Activated CD8-positive, alpha-beta T cell treated with anti-CD3 and anti-CD28 coated beads, Interleukin-2, amount 10 ng/mL, durations not matched to agents 7 days and 5 days (primary cell): Measurements from ENCODE around the gene DDI2. TPM values are rescaled to one million over a fixed set of nuclear protein-coding genes. Genes with fewer than 3 reads are reported as not detected.
"Not testable (repeated sequence)": the region's sequence is repeated elsewhere in the genome, so short reads cannot be mapped to it uniquely, and the experiment has no call there.

Source experiments
- ATAC-seq: fragments of 150-1000 bp; cut with Tn5 transposase; one replicate; pipeline ENCODE4 v1.10.0; 2021; ENCODE audit warnings: moderate library complexity
- CTCF ChIA-PET: fragments of 350-600 bp; sonication (Branson Sonifier 250); formaldehyde crosslinking; loops from one replicate; lab custom pipeline; 2021; ENCODE audit warnings: antibody characterized with exemption; lab: Charles Lee
- POLR2A ChIA-PET: fragments of 350-600 bp; sonication (Branson Sonifier 250); formaldehyde crosslinking; loops from one replicate; lab custom pipeline; 2021; ENCODE audit warnings: antibody characterized with exemption; lab: Charles Lee
- DNase-seq: peaks from one replicate; pipeline ENCODE4 v3.0.0-alpha.2; 2020
- H3K27ac Mint-ChIP-seq: one replicate; pipeline ENCODE4 v1.8.0; 2021; ENCODE audit warnings: mild to moderate bottlenecking, mixed read lengths
- H3K27me3 Mint-ChIP-seq: one replicate; pipeline ENCODE4 v1.8.0; 2021; ENCODE audit warnings: low read depth, mixed read lengths
- H3K36me3 Mint-ChIP-seq: one replicate; pipeline ENCODE4 v1.8.0; 2021; ENCODE audit warnings: low read depth, mixed read lengths
- H3K4me1 Mint-ChIP-seq: one replicate; pipeline ENCODE4 v1.8.0; 2021; ENCODE audit warnings: low read depth, mixed read lengths
- H3K4me3 Mint-ChIP-seq: one replicate; pipeline ENCODE4 v1.8.0; 2021; ENCODE audit warnings: mild to moderate bottlenecking, mixed read lengths
- H3K9me3 Mint-ChIP-seq: one replicate; pipeline ENCODE4 v1.8.0; 2022; ENCODE audit warnings: mixed read lengths; ENCODE audit not compliant: insufficient read depth
- total RNA-seq, 2 experiments: library from RNA; stranded (reverse); gene quantifications; one replicate each; pipeline ENCODE4 v1.2.3, GENCODE V29; 2021

The DDI2 gene
- total RNA-seq, 2 experiments from 2014 or later = 28.8 to 31.1 TPM

- Mint-ChIP-seq H3K36me3 (peaks cover 50% of the 10 kb centered on the region), H3K9me3 (no peaks in the 10 kb centered on the region), H3K27me3 (no peaks in the 10 kb centered on the region), H3K4me3 (no peak overlapping the region), H3K4me1 (no peaks in the 10 kb centered on the region), H3K27ac (peak overlapping the region; percentile 20)
- POLR2A ChIA-PET = no interaction called here
- no peak for DNase-seq
- ATAC-seq = no peak
- CTCF ChIA-PET = no interaction called here
Observed at GRCh38 chr1:15649937-15650336, 32.7 kb downstream of the DDI2 start.

DNA sequence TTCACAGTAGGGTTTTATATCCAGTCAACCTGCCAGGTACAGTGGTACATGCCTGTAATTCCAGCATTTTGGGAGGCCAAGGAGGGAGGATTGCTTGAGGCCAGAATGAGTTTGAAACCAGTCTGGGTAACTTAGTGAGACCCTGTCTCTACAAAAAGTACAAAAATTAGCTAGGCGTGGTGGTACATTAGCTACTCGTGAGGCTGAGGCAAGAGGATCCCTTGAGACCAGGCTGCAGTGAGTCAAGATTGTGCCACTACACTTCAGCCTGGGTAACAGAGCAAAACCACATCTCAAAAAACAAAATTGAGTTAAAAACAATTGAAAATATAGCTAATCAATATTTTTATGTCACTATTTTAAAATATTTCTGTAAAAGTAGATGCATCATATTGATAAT is 33.2 kb downstream of the DDI2 start:
- DNase-seq = no peak
- Mint-ChIP-seq H3K4me3 (no peak overlapping the region), H3K36me3 (peaks cover 47% of the 10 kb centered on the region), H3K9me3 (no peaks in the 10 kb centered on the region), H3K4me1 (peaks cover 2% of the 10 kb centered on the region), H3K27me3 (no peaks in the 10 kb centered on the region), H3K27ac (no peak overlapping the region)
- ChIA-PET POLR2A (no interaction called here), CTCF (no interaction called here)
- ATAC-seq = no peak

DNA sequence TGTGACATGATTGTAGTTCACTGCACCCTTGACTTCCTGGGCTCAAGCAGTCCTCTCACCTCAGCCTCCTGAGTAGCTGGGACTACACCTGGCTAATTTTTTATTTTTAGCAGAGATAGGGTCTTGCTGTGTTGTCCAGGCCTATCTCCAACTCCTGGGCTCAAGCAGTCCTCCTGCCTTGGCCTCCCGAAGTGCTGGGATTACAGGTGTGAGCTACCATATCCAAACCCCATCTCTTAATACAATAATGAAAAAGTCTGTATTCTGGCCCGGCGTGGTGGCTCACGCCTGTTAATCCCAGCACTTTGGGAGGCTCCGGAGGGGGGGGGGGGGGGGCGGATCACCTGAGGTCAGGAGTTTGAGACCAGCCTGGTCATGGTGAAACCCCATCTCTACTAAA is 34.9 kb downstream of the DDI2 start:
- H3K4me1 Mint-ChIP-seq, H3K27ac Mint-ChIP-seq, CTCF ChIA-PET, H3K9me3 Mint-ChIP-seq, H3K27me3 Mint-ChIP-seq, DNase-seq, ATAC-seq, H3K4me3 Mint-ChIP-seq, POLR2A ChIA-PET: not testable (repeated sequence)
- peaks cover 49% of the 10 kb centered on the region for H3K36me3 Mint-ChIP-seq

- POLR2A ChIA-PET = interaction anchor here (1.6 kb wide), 1 partner anchor 15 kb away, joined by 3 read pairs; no protein-coding TSS in a partner anchor
- peaks cover 47% of the 10 kb centered on the region for H3K36me3 Mint-ChIP-seq
- ATAC-seq (no peak), DNase-seq (no peak)
- no peak overlapping the region for H3K27ac Mint-ChIP-seq
- CTCF ChIA-PET = interaction anchor here (0.7 to 1.0 kb wide), 2 partner anchors 32 to 43 kb away, joined by 3 to 4 read pairs; no protein-coding TSS in a partner anchor
- no peak overlapping the region for H3K4me3 Mint-ChIP-seq
- H3K9me3 Mint-ChIP-seq = no peaks in the 10 kb centered on the region
- peaks cover 2% of the 10 kb centered on the region for H3K4me1 Mint-ChIP-seq
- H3K27me3 Mint-ChIP-seq = no peaks in the 10 kb centered on the region
Observed at GRCh38 chr1:15654091-15654690, 36.9 kb downstream of the DDI2 start.

DNA sequence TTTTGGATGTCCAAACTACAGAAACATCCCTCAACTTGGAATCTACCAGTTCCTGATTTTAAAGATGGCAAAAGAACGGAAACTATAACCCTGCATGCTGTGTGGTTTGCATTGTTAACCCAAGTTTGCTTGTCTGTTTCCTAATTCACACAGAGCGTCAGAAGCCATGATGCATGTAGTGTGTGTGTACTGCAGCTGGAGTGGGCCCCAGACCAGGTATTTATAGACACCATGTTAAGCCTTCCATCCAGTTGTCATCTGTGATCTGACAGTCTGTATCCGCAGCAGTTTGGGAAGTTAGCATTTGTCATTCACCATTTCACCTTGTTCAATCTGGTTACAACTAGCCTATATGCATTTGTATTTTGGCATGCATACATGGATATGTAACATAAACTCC is 39.2 kb downstream of the DDI2 start:
- peaks cover 56% of the 10 kb centered on the region for H3K36me3 Mint-ChIP-seq
- peaks cover 2% of the 10 kb centered on the region for H3K4me1 Mint-ChIP-seq
- ATAC-seq (no peak), DNase-seq (no peak)
- POLR2A ChIA-PET = no interaction called here
- H3K4me3 Mint-ChIP-seq = no peak overlapping the region
- no peak overlapping the region for H3K27ac Mint-ChIP-seq
- no peaks in the 10 kb centered on the region for H3K9me3 Mint-ChIP-seq
- no peaks in the 10 kb centered on the region for H3K27me3 Mint-ChIP-seq
- CTCF ChIA-PET = no interaction called here

GRCh38 chr1:15657021-15657420 is 39.8 kb downstream of the DDI2 start:
- H3K4me3 Mint-ChIP-seq = no peak overlapping the region
- no peaks in the 10 kb centered on the region for H3K27me3 Mint-ChIP-seq
- ATAC-seq (no peak), DNase-seq (no peak)
- peaks cover 2% of the 10 kb centered on the region for H3K4me1 Mint-ChIP-seq
- CTCF ChIA-PET = no interaction called here
- no peak overlapping the region for H3K27ac Mint-ChIP-seq
- no peaks in the 10 kb centered on the region for H3K9me3 Mint-ChIP-seq
- H3K36me3 Mint-ChIP-seq = peaks cover 54% of the 10 kb centered on the region
- POLR2A ChIA-PET = no interaction called here

- ATAC-seq = no peak
- no peak for DNase-seq
- CTCF ChIA-PET = interaction anchor here (1.0 kb wide), 1 partner anchor 9 kb away, joined by 3 read pairs; no protein-coding TSS in a partner anchor
- H3K36me3 Mint-ChIP-seq = peaks cover 55% of the 10 kb centered on the region
- H3K27me3 Mint-ChIP-seq = no peaks in the 10 kb centered on the region
- no peaks in the 10 kb centered on the region for H3K9me3 Mint-ChIP-seq
- no peak overlapping the region for H3K27ac Mint-ChIP-seq
- no peak overlapping the region for H3K4me3 Mint-ChIP-seq
- POLR2A ChIA-PET = no interaction called here
- H3K4me1 Mint-ChIP-seq = peaks cover under 1% of the 10 kb centered on the region
Observed at GRCh38 chr1:15660151-15660550, 42.9 kb downstream of the DDI2 start.

DNA sequence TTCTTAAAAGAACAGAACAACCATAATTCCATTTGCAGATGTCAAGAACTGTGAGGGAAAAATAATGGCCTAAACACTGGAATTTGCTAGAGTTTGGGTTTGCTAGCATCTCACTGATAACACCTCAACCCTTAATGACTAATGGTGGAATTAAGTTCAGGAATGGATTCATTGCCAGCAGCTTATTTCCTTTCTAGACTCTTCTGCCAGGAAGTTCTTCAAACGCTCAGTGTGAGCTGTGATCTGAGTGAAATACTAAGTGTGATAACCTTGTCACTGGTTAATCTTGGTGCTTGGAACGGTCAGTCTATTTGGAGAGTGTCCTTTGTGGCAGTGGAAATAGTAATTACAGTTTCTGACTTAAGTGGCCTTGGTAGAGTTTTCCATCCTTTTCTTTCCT is 45.2 kb downstream of the DDI2 start:
- H3K27ac Mint-ChIP-seq = no peak overlapping the region
- H3K4me1 Mint-ChIP-seq = no peaks in the 10 kb centered on the region
- DNase-seq = no peak
- H3K9me3 Mint-ChIP-seq = no peaks in the 10 kb centered on the region
- H3K36me3 Mint-ChIP-seq = peaks cover 41% of the 10 kb centered on the region
- H3K4me3 Mint-ChIP-seq = no peak overlapping the region
- ATAC-seq = no peak
- POLR2A ChIA-PET = no interaction called here
- H3K27me3 Mint-ChIP-seq = no peaks in the 10 kb centered on the region
- CTCF ChIA-PET = no interaction called here

DNA sequence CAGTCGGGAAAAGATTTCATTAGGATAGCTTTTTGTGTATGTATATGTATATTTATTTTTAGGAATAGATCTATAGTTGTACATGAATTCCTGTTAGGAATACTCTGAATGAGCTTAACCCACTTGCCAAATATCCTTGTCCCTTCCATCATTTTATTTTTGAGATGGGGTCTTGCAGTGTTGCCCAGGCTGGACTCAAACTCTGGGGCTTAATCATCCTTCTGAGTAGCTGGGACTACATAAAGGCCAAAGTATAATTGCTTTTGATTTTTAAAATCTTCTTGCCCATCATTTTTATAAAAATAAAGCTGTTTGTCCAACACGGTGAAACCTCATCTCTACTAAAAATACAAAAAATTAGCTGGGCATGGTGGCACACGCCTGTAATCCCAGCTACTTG is 46.7 kb downstream of the DDI2 start:
- ChIA-PET CTCF (interaction anchor here (1.2 kb wide), 1 partner anchor 131 kb away, joined by 3 read pairs; no protein-coding TSS in a partner anchor), POLR2A (no interaction called here)
- peaks cover 36% of the 10 kb centered on the region for H3K36me3 Mint-ChIP-seq
- H3K27me3 Mint-ChIP-seq = no peaks in the 10 kb centered on the region
- no peak for ATAC-seq
- H3K27ac Mint-ChIP-seq = no peak overlapping the region
- H3K4me1 Mint-ChIP-seq = no peaks in the 10 kb centered on the region
- no peaks in the 10 kb centered on the region for H3K9me3 Mint-ChIP-seq
- no peak for DNase-seq
- no peak overlapping the region for H3K4me3 Mint-ChIP-seq

DNA sequence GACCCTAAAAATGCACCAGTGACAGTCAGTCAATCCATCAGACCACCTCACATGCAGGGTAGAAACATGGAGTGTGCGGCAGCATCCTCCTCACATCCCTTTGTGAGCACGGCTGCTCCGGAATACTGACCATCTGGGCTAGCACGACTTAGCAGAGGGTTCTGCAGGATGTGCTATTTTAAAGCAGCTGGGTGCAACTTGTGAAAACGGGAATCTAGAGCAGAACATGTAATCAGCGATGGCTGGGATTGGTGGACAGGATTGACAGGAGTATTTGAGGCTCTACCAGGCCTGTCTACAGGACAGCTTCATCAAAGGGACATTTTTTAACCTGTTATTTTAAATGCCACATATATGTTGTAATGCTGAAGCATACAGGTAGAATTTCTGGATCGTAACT is 50.1 kb downstream of the DDI2 start:
- DNase-seq = no peak
- Mint-ChIP-seq H3K4me1 (no peaks in the 10 kb centered on the region), H3K4me3 (no peak overlapping the region), H3K36me3 (peaks cover 7% of the 10 kb centered on the region), H3K27me3 (no peaks in the 10 kb centered on the region), H3K27ac (no peak overlapping the region), H3K9me3 (no peaks in the 10 kb centered on the region)
- no peak for ATAC-seq
- ChIA-PET POLR2A (no interaction called here), CTCF (no interaction called here)

DNA sequence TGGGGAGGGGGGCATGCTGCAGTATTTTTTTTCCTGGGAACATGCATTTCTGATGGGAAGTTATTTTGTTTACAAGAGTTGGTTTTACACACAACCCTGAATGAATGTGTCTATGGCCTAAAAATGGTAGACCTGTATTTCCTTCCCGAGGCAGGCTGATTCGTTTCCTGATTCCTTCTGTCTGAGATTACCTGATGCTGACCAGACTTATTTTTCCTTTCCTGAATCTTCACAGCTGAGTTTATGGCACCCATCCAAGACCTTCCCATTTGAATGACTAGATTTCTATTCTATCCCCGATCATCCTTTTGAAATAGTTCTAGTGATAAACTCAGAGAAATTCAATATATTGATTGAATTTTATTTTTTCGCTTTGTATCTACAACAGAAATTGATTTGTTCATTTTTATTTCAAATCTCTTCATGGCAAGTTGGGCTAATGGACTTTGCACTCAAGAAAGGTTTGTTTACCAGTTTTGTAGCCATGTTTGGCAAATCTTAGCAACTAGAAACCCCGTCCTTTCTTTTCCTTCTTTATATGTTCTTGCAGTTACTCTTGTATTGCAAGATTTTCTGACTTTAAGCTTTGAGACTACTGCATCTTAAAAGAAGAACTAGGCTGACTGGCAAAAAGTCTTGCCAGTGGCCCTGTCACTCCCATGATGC is 51.0 kb downstream of the DDI2 start:
- H3K27me3 Mint-ChIP-seq = no peaks in the 10 kb centered on the region
- H3K4me1 Mint-ChIP-seq = no peaks in the 10 kb centered on the region
- POLR2A ChIA-PET = no interaction called here
- no peaks in the 10 kb centered on the region for H3K9me3 Mint-ChIP-seq
- CTCF ChIA-PET = no interaction called here
- H3K36me3 Mint-ChIP-seq = peaks cover 1% of the 10 kb centered on the region
- H3K4me3 Mint-ChIP-seq = no peak overlapping the region
- no peak overlapping the region for H3K27ac Mint-ChIP-seq
- ATAC-seq (no peak), DNase-seq (no peak)

DNA sequence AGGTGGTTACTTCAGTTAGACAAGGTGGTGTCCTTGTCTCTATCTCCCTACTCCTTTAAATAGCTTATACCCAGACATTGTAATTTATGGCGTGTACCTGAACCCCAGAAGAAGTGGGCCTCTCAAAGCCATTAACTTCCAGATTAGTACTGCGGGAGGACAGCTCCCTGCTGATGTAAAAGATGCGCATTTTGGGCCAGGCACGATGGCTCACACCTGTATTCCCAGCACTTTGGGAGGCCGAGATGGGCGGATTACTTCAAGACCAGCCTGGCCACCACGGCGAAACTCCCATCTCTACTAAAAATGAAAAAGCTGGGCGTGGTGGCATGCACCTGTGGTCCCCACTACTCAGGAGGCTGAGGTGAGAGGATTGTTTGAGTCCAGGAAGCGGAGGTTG is 51.8 kb downstream of the DDI2 start:
- ChIA-PET CTCF (interaction anchor here (0.8 kb wide), 1 partner anchor 9 kb away, joined by 3 read pairs; no protein-coding TSS in a partner anchor), POLR2A (interaction anchor here (0.8 kb wide), 1 partner anchor 16 kb away, joined by 3 read pairs; no protein-coding TSS in a partner anchor)
- H3K4me1 Mint-ChIP-seq = no peaks in the 10 kb centered on the region
- H3K27me3 Mint-ChIP-seq = no peaks in the 10 kb centered on the region
- DNase-seq = no peak
- no peak overlapping the region for H3K4me3 Mint-ChIP-seq
- no peaks in the 10 kb centered on the region for H3K9me3 Mint-ChIP-seq
- no peak for ATAC-seq
- no peaks in the 10 kb centered on the region for H3K36me3 Mint-ChIP-seq
- H3K27ac Mint-ChIP-seq = no peak overlapping the region
